ENCODE data around the gene ORM2. TPM values are rescaled to one million over a fixed set of nuclear protein-coding genes. Genes with fewer than 3 reads are reported as not detected.

ORM2 gene
- total RNA-seq, 1 donor from 2014 or later = not detected

DNA sequence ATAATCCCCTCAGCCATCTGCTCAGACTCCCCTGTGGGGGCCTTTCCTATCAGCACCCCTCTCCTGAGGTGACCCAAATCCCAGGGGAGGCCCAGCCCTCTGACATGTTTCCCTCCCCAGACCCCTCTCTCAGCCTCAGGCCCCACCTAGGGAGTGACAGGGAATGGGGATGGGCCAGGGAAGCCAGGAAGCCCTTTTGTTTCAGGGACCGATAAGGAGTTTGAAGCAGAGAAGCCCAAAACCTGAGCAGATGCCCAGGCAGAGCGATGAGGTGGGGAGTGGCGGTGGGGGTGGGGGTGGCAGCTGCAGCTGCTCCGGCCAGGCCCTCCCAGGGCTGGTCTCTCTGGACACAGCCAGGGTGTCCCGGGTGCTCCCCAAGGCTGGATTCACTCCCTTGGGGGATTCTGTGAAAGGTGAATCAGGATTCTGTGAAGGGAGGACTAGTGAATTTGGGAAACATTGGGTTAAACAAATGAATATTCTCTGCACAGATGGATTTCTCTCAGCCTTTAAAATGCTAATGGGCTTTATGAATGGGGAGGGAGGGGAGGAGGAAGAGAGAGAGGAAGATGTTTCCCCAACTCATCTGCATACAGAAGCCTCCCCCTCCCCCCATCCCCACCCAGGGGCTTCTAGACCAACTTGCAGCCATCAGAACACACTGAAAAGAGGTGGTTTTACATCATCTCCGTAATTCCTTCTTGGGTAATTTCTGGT is 40.7 kb downstream of the ORM2 start:
- Histone ChIP-seq H3K27me3 (no peaks in the 10 kb centered on the region), H4K20me1 (ENCODE audit: low read depth) (peaks cover 6% of the 10 kb centered on the region), H3K4me3 (peak overlapping the region; percentile 13), H3K27ac (no peak overlapping the region), H2AFZ (replicated peaks) (no peak overlapping the region), H3K9me3 (ENCODE audit: low read depth) (no peaks in the 10 kb centered on the region), H3K36me3 (no peaks in the 10 kb centered on the region), H3K79me2 (ENCODE audit: low read depth) (no peaks in the 10 kb centered on the region), H3F3A (ENCODE audit: low read depth) (peaks cover 5% of the 10 kb centered on the region), H3K4me1 (peaks cover 21% of the 10 kb centered on the region), H3K4me2 (peak overlapping the region; percentile 64), H3K9ac (no peak overlapping the region)
- TF ChIP-seq EZH2 (IDR thresholded peaks at IDR 0.05) = no peak
- TF ChIP-seq, protein P1, sequence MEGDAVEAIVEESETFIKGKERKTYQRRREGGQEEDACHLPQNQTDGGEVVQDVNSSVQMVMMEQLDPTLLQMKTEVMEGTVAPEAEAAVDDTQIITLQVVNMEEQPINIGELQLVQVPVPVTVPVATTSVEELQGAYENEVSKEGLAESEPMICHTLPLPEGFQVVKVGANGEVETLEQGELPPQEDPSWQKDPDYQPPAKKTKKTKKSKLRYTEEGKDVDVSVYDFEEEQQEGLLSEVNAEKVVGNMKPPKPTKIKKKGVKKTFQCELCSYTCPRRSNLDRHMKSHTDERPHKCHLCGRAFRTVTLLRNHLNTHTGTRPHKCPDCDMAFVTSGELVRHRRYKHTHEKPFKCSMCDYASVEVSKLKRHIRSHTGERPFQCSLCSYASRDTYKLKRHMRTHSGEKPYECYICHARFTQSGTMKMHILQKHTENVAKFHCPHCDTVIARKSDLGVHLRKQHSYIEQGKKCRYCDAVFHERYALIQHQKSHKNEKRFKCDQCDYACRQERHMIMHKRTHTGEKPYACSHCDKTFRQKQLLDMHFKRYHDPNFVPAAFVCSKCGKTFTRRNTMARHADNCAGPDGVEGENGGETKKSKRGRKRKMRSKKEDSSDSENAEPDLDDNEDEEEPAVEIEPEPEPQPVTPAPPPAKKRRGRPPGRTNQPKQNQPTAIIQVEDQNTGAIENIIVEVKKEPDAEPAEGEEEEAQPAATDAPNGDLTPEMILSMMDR (IDR thresholded peaks at IDR 0.05) = no peak
- no peak for TF ChIP-seq EZH2phosphoT487 (IDR thresholded peaks at IDR 0.05)
- no peak overlapping the region for H3K4me3 Mint-ChIP-seq
- peak overlapping the region; percentile 91 for H3K27ac Mint-ChIP-seq
- peaks cover 2% of the 10 kb centered on the region for H3K36me3 Mint-ChIP-seq
- no peaks in the 10 kb centered on the region for H3K9me3 Mint-ChIP-seq
- H3K27me3 Mint-ChIP-seq (ENCODE audit: insufficient read depth, low read depth) = peaks cover 2% of the 10 kb centered on the region
- DNase-seq (ENCODE audit: low spot score) = peak; percentile 37
- peaks cover 30% of the 10 kb centered on the region for H3K4me1 Mint-ChIP-seq

DNA sequence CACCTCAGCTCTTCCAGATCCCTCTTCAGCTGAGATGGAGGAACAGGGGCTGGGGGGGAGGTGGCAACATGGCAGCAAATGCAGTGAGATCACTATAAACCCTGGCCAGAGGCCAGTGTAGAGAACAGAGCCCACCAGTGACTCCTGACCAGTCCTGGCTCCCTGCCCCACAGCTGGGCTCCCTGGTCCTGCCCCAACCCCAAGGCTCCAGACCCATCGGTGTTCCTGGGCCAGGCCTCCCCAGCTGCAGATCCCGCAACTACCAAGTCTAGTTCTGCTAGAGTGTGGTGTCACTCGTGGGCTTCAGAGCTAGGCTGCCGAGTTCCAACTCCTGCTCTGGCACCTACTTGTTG is 41.3 kb downstream of the ORM2 start:
- no peaks in the 10 kb centered on the region for H3K27me3 ChIP-seq
- Mint-ChIP-seq H3K27me3 (ENCODE audit: insufficient read depth, low read depth) (peaks cover 2% of the 10 kb centered on the region), H3K4me3 (no peak overlapping the region), H3K36me3 (peaks cover 2% of the 10 kb centered on the region), H3K4me1 (peaks cover 34% of the 10 kb centered on the region), H3K27ac (peak overlapping the region; percentile 64), H3K9me3 (no peaks in the 10 kb centered on the region)
- no peaks in the 10 kb centered on the region for H3K36me3 ChIP-seq
- no peaks in the 10 kb centered on the region for H3K9me3 ChIP-seq (ENCODE audit: low read depth)
- H3K9ac ChIP-seq = no peak overlapping the region
- H3K4me3 ChIP-seq = no peak overlapping the region
- H3K4me2 ChIP-seq = peak overlapping the region; percentile 64
- peaks cover 6% of the 10 kb centered on the region for H3F3A ChIP-seq (ENCODE audit: low read depth)
- no peak for DNase-seq (ENCODE audit: low spot score)
- no peak overlapping the region for H2AFZ ChIP-seq (replicated peaks)
- H4K20me1 ChIP-seq (ENCODE audit: low read depth) = peaks cover 6% of the 10 kb centered on the region
- TF ChIP-seq EZH2 (IDR thresholded peaks at IDR 0.05) (no peak), EZH2phosphoT487 (IDR thresholded peaks at IDR 0.05) (no peak)
- TF ChIP-seq, protein P1 (IDR thresholded peaks at IDR 0.05) = no peak
- peaks cover 21% of the 10 kb centered on the region for H3K4me1 ChIP-seq
- no peak overlapping the region for H3K27ac ChIP-seq
- H3K79me2 ChIP-seq (ENCODE audit: low read depth) = no peaks in the 10 kb centered on the region

GRCh38 chr9:114371343-114371944 is 41.8 kb downstream of the ORM2 start:
- Histone ChIP-seq H3K36me3 (no peaks in the 10 kb centered on the region), H2AFZ (replicated peaks) (no peak overlapping the region), H4K20me1 (ENCODE audit: low read depth) (peaks cover 6% of the 10 kb centered on the region), H3K27ac (no peak overlapping the region), H3K9ac (no peak overlapping the region), H3F3A (ENCODE audit: low read depth) (peaks cover 6% of the 10 kb centered on the region), H3K4me3 (no peak overlapping the region), H3K27me3 (no peaks in the 10 kb centered on the region), H3K79me2 (ENCODE audit: low read depth) (no peaks in the 10 kb centered on the region), H3K9me3 (ENCODE audit: low read depth) (no peaks in the 10 kb centered on the region), H3K4me1 (peaks cover 21% of the 10 kb centered on the region), H3K4me2 (no peak overlapping the region)
- Mint-ChIP-seq H3K36me3 (peaks cover 2% of the 10 kb centered on the region), H3K27me3 (ENCODE audit: insufficient read depth, low read depth) (peaks cover 2% of the 10 kb centered on the region), H3K27ac (peak overlapping the region; percentile 64), H3K9me3 (no peaks in the 10 kb centered on the region), H3K4me1 (peaks cover 35% of the 10 kb centered on the region), H3K4me3 (no peak overlapping the region)
- DNase-seq (ENCODE audit: low spot score) = no peak
- TF ChIP-seq, protein P1 (IDR thresholded peaks at IDR 0.05) = no peak
- no peak for TF ChIP-seq EZH2 (IDR thresholded peaks at IDR 0.05)

All from neural progenitor cell (in vitro differentiated cells).